SHP77 treated with DMSO at 0.1 percent for 48 hours (cell line): Measurements from ENCODE around the gene ICAM2.
A peak's percentile ranks its signal among the peaks of the same experiment; 100 is the strongest.
"Not testable (repeated sequence)": the region's sequence is repeated elsewhere in the genome, so short reads cannot be mapped to it uniquely, and the experiment has no call there.

Source experiments
- DNase-seq: peaks from one replicate; lab custom pipeline; 2025; lab: John Stamatoyannopoulos, UW

ICAM2 gene

GRCh38 chr17:64042700-64043485 is 22.5 kb upstream of the ICAM2 start:
- DNase-seq: no peak

DNA sequence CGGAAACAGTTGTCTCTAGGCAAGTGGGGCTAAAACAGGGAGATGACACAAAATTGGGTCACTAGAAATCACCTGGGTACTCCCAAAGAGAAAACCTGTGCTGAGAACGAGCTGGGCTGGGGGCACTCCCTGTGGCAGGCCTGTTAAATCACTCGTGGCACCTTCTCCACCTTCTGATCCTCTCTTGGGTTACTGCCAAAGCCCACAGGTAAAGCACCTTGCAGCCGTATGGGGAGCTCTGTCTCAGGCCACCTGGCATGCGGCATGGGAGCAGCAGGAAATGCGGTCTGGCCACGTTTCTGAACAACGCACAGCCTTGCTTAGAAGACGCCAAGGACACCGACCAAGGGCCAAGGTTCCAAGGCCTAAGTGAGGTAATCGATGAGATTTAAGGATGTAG is 21.5 kb upstream of the ICAM2 start:
- no peak for DNase-seq

- DNase-seq: no peak
Measured at GRCh38 chr17:64040206-64040605, 19.8 kb upstream of the ICAM2 start.

- no peak for DNase-seq
Measured at GRCh38 chr17:64039106-64039400, 18.6 kb upstream of the ICAM2 start.

DNA sequence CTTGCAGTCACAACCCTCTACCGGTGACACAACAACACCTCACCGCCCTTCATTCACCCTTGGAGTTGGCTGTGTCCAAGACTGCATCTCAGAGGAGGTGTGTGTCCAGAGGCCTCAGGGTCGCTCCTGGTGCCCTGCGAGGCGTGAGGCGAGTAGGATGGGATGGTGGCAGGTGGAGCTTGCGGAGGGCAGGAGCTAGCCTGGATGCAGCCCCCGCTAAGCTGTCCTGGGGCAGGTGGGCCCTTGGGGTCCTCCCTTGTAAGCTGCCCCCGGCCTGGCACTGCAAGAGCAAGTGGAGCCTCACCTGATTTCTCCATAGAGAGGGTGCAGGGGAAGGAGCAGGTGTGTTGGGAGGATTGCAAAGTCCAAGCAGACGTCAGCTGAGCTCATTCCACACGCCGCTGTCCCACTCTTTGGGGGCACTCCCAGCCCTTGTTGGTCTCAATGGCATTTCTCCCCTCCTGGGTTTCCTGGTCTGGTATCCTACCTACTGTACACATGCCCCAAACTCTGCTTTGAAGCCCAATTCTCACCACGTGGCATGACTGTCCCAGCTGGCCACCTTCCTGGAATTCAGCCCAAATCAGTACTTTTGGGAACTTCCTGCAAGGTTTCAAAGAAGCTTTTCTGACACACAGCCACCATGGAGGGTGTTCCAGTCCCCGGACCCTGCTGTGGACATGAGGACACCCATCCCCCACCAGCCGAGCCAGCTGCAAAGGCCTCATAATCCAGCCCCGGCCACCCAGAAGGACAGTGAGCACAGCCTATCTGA is 18.1 kb upstream of the ICAM2 start:
- DNase-seq: no peak

- no peak for DNase-seq
Measured at GRCh38 chr17:64037802-64038201, 17.4 kb upstream of the ICAM2 start.

- DNase-seq: no peak
Measured at GRCh38 chr17:64037180-64037579, 16.7 kb upstream of the ICAM2 start.

GRCh38 chr17:64036198-64036922 is 15.9 kb upstream of the ICAM2 start:
- DNase-seq: no peak

GRCh38 chr17:64032081-64032480 is 11.6 kb upstream of the ICAM2 start:
- DNase-seq: no peak

DNA sequence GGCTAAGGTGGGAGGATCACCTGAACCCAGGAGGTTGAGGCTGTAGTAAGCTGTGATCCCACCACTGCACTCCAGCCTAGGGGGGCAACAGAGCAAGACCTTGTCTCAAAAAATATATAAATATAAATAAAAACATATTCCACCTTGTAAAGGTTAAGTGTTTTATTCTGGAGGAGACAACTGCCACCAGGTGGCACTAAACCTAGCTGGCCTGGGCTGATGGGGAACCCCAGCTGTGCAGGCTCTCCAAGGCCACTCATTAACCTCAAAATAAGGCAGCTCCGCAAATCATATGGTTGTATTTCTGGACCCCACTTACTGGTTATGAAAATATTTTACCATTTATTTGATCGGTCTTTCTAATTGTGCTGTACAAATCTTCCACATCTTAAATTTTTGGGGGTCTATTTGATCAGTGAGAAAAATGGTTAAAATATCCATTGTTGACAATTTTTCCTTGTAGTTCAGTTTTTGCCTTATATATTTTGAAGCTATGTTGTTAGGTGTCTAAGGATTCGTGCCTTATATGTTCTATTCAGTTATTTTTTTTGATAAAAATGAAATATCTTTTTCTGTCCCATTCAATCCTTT is 8.5 kb upstream of the ICAM2 start:
- DNase-seq: peak; percentile 22

DNA sequence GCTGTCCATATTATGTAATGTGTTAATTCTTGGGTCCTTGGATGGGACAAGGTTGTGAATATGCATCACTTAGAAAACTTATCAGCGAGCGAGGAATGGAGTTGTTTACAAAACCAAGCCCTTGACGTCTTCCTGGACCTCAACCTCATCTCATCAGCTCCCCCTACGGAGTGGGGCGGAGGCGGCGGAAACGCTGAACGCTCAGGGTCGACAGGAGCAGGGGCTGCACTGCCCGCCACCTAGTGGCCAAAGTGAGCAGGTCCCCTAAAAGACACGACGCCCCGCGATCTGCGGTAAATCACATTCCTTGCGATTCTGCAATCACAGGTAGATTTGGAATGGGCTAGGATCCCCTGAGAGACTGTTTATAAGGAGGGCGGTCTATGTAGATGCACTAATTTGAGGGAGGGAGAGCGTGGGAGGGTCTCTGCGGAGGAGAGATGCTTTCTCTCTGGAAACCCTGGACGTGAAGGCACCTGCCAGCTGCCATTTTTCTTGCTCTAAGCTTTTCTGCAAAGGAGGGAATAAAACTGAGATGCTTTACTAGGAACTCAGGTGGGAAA is 5.4 kb upstream of the ICAM2 start:
- DNase-seq: peak; percentile 20

DNA sequence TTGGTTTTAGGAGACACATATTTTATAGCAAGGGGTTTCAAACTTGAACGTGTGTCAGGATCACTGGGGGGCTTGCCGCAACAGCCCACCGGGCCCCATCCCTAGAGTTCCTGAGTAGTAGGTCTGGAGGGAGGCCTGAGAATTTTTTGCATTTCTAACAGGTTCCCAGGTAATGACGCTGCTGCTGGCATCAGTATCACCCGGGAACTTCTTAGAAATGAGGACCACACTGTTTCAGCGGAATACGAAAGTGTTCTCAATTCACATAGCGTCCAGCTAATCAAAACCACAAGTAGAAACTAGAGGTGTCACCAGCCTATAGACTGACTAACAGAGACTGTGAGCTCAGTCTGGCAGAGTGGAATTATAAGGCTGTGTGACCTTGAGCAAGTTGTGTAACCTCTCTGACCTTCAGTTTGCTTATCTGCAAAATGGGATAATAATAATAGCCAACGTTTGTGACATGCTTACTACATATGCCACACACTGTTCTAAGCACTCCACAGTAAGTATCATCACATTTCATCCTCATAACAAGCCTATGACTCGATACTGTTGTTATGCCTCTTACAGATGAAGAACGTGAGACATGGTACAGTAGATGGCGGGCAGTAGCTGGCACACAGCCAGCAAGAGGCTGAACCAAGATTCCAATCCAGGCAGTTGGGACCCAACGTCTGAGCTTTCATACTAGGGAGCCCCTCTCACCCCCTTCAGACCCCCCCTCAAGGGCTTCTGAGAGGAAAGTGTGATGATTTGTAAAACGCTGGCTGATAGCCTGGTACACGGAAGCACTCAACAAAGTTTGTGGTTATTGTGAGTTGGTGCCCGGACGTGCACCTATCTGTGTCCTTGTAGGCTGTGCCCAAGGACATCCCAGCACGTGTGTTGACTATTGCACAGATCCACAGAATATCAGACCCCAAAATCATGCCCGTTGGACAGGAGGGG is 4.6 kb upstream of the ICAM2 start:
- DNase-seq: no peak

GRCh38 chr17:64024215-64024654 is 3.8 kb upstream of the ICAM2 start:
- no peak for DNase-seq

GRCh38 chr17:64022611-64023063 is 2.2 kb upstream of the ICAM2 start:
- no peak for DNase-seq

DNA sequence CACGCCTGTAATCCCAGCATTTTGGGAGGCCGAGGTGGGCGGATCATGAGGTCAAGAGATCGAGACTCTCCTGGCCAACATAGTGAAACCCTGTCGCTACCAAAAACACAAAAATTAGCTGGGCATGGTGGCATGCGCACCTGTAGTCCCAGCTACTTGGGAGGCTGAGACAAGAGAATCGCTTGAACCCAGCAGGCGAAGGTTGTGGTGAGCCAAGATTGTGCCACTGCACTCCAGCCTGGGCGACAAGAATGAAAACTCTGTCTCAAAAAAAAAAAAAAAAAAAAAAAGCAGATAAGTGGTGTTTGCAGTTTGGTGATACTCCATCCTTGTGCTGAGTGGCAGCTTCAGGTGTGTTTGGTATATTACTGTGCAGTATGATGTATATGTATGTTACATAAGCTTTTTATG is 877 bp downstream of the ICAM2 start:
- DNase-seq: not testable (repeated sequence)

- no peak for DNase-seq
Measured at GRCh38 chr17:64017381-64017980, 3.0 kb downstream of the ICAM2 start.

GRCh38 chr17:64016974-64017373 is 3.5 kb downstream of the ICAM2 start:
- DNase-seq: no peak

GRCh38 chr17:64016231-64016784 is 4.1 kb downstream of the ICAM2 start:
- no peak for DNase-seq

DNA sequence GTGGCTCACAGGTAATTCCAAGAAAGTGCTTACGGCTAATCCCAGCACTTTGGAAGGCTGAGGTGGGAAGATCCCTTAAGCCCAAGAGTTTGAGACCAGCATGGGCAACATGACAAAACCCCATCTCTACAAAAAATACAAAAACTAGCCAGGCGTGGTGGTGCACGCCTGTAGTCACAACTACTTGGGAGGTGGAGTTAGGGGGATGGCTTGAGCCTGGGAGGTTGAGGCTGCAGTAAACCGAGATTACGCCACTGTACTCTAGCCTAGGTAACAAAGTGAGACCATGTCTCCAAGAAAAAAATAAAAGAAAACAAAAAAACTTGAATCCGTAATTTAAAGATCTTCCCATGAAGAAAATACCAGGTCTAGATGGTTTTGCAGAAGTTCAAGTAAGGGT is 5.0 kb downstream of the ICAM2 start:
- no peak for DNase-seq
